ENCODE data around the gene PLA2G4F. TPM values are rescaled to one million over a fixed set of nuclear protein-coding genes. Genes with fewer than 3 reads are reported as not detected.

PLA2G4F gene
- total and polyA plus RNA-seq, 10 of the 15 experiments (the other 5 are each of a cell fraction or from before 2014, with no cell fraction given), result not detected

GRCh38 chr15:42093966-42094365 lies 62.5 kb downstream of the PLA2G4F start:
- no peaks in the 10 kb centered on the region for H4K20me1 ChIP-seq (ENCODE audit: control insufficient read depth, insufficient read depth)
- H3K9me3 ChIP-seq (replicated peaks; ENCODE audit: control insufficient read depth, insufficient read depth, low read length), result no peaks in the 10 kb centered on the region; the same call in 2 of the 3 replicates
- H3K36me3 ChIP-seq (ENCODE audit: control insufficient read depth in 2 of 2, insufficient read depth in 2 of 2, low read length in 1 of 2), result no peaks in the 10 kb centered on the region
- intact Hi-C loops (cut with micrococcal nuclease; ENCODE audit: unreplicated experiment), result no loop called here
- H3K27me3 ChIP-seq (replicated peaks in 1 of 2; ENCODE audit: control insufficient read depth in 2 of 2, insufficient read depth in 2 of 2, low read length in 1 of 2), result no peaks in the 10 kb centered on the region; a peak in 1 of 4 replicates
- DNase-seq (ENCODE audit: low read depth, low spot score) (no peak), ATAC-seq (no peak), FAIRE-seq (no peak)
- H3K9ac ChIP-seq (ENCODE audit: control insufficient read depth, insufficient read depth, low read length), result no peak overlapping the region
- CTCF ChIA-PET, result interaction anchor here (0.8 kb wide), 1 partner anchor 11 kb away, joined by 3 read pairs; no protein-coding TSS in a partner anchor
- H3K27ac ChIP-seq (ENCODE audit: control insufficient read depth, insufficient read depth), result no peak overlapping the region
- no peaks in the 10 kb centered on the region for H3K79me2 ChIP-seq (ENCODE audit: control insufficient read depth, insufficient read depth, low read length)
- SMC1A ChIA-PET (ENCODE audit: uncharacterized antibody, unreplicated experiment), result no interaction called here
- TF ChIP-seq HDGF (IDR thresholded peaks at IDR 0.05) (no peak), BHLHE40 (IDR thresholded peaks at IDR 0.05; ENCODE audit: borderline replicate concordance in 1 of 2, low read depth in 2 of 2, low read length in 1 of 2) (no peak), RB1 (IDR thresholded peaks at IDR 0.05; ENCODE audit: borderline replicate concordance) (no peak), HDAC6 (IDR thresholded peaks at IDR 0.05; ENCODE audit: unreplicated experiment) (no peak), RUNX3 (IDR thresholded peaks at IDR 0.05; ENCODE audit: low read length) (peak; percentile 23; the same call in 1 of the 2 replicates), NFXL1 (IDR thresholded peaks at IDR 0.05; ENCODE audit: borderline replicate concordance) (no peak)
- TF ChIP-seq, protein P1, sequence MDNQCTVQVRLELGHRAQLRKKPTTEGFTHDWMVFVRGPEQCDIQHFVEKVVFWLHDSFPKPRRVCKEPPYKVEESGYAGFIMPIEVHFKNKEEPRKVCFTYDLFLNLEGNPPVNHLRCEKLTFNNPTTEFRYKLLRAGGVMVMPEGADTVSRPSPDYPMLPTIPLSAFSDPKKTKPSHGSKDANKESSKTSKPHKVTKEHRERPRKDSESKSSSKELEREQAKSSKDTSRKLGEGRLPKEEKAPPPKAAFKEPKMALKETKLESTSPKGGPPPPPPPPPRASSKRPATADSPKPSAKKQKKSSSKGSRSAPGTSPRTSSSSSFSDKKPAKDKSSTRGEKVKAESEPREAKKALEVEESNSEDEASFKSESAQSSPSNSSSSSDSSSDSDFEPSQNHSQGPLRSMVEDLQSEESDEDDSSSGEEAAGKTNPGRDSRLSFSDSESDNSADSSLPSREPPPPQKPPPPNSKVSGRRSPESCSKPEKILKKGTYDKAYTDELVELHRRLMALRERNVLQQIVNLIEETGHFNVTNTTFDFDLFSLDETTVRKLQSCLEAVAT (IDR thresholded peaks at IDR 0.05), result no peak
- TF ChIP-seq, protein P2, sequence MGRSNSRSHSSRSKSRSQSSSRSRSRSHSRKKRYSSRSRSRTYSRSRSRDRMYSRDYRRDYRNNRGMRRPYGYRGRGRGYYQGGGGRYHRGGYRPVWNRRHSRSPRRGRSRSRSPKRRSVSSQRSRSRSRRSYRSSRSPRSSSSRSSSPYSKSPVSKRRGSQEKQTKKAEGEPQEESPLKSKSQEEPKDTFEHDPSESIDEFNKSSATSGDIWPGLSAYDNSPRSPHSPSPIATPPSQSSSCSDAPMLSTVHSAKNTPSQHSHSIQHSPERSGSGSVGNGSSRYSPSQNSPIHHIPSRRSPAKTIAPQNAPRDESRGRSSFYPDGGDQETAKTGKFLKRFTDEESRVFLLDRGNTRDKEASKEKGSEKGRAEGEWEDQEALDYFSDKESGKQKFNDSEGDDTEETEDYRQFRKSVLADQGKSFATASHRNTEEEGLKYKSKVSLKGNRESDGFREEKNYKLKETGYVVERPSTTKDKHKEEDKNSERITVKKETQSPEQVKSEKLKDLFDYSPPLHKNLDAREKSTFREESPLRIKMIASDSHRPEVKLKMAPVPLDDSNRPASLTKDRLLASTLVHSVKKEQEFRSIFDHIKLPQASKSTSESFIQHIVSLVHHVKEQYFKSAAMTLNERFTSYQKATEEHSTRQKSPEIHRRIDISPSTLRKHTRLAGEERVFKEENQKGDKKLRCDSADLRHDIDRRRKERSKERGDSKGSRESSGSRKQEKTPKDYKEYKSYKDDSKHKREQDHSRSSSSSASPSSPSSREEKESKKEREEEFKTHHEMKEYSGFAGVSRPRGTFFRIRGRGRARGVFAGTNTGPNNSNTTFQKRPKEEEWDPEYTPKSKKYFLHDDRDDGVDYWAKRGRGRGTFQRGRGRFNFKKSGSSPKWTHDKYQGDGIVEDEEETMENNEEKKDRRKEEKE (IDR thresholded peaks at IDR 0.05), result no peak
- RAD21 ChIA-PET (ENCODE audit: unreplicated experiment), result no interaction called here
- H3K4me1 ChIP-seq (ENCODE audit: control insufficient read depth, insufficient read depth, low read length), result no peaks in the 10 kb centered on the region; the same call in 1 of the 2 replicates
- in situ Hi-C loops (cut with MboI), result no loop called here
- H3K4me3 ChIP-seq, result no peak overlapping the region
- no peak overlapping the region for H2AFZ ChIP-seq (ENCODE audit: control insufficient read depth, low read depth, low read length)
- 12% methylated on average over 5 of the region's 7 CpGs for WGBS (ENCODE audit: insufficient coverage, insufficient replicate concordance, low lambda C conversion rate, missing lambda C conversion rate)
- POLR2A ChIA-PET, result interaction anchor here (1.1 kb wide), 1 partner anchor 27 kb away, joined by 5 read pairs; no protein-coding TSS in a partner anchor
- no peak overlapping the region for H3K4me2 ChIP-seq (ENCODE audit: control insufficient read depth, insufficient read depth)
- BruUV-seq (replicated peaks), result no TSS peak

All from GM12878 (cell line).